Stimulated activated naive CD8-positive, alpha-beta T cell treated with anti-CD3 and anti-CD28 coated beads, Interleukin-15, Interleukin-2, amounts not matched to agents 100 U/mL and 50 U/mL, for 24 hours (primary cell): ENCODE results near the gene TJP1.

Experiments
- ATAC-seq: fragments of 150-1000 bp; cut with Tn5 transposase; one replicate; pipeline ENCODE4 v1.10.0; 2021
- DNase-seq: peaks from one replicate; pipeline ENCODE4 v3.0.0; 2021

TJP1 gene

DNA sequence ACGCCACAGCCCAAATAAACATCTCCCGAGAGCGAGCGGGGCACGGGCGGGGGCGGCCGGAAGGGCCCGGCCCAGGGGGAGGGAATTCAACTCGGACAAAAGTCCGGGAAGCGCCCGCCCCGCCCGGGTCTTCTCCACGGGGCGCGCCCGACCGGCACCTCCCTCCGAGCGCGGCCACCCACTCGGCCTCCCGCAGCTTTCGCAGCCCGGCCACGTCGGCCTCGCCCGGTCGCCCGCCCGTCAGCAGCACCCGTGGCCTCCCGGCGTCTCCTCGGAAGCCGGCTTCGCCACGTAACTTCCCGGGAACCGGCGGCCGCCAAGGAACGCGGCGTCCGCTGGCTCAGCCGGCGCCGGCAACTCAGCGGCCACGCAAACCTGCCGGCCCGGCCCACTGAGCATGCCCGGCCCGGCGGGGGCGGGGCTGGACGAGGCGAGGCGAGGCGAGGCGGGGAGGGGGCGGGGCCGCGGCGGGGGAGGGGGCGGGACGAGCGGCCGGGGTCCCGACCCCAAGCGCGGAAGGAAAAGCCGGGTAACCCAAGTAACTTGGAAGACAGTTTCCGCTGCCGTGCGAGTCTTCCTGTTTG, at the start of gene TJP1:
Gene TJP1, minus strand, starts transcription at position 369 of the 584 bp plus-strand sequence. CDS start 440 bp downstream, outside the sequence.
- no peak for ATAC-seq
- DNase-seq, result no peak

DNA sequence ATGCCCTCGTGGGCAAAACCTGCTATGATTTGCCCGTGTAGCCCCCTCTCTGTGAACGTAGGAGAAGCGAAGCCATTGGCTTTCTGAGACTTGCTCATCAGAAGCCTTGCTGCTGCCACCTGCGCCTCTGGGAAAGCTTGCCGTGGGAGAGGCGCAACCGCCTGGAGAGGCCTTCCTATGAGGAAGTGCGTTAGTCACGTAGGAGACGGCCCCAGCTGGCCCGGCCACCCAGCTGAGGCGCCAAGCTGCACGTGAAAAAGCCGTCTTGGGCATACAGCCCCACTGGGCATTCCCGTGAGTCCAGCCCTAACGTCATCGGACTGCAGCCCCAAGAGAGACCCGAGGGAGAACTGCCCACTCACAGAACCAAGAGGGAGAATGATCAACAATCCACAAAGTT, 49.1 kb upstream of the TJP1 start:
- DNase-seq (no peak), ATAC-seq (no peak)

- no peak for DNase-seq
- no peak for ATAC-seq
Measured at GRCh38 chr15:29870495-29871151, 48.4 kb upstream of the TJP1 start.

DNA sequence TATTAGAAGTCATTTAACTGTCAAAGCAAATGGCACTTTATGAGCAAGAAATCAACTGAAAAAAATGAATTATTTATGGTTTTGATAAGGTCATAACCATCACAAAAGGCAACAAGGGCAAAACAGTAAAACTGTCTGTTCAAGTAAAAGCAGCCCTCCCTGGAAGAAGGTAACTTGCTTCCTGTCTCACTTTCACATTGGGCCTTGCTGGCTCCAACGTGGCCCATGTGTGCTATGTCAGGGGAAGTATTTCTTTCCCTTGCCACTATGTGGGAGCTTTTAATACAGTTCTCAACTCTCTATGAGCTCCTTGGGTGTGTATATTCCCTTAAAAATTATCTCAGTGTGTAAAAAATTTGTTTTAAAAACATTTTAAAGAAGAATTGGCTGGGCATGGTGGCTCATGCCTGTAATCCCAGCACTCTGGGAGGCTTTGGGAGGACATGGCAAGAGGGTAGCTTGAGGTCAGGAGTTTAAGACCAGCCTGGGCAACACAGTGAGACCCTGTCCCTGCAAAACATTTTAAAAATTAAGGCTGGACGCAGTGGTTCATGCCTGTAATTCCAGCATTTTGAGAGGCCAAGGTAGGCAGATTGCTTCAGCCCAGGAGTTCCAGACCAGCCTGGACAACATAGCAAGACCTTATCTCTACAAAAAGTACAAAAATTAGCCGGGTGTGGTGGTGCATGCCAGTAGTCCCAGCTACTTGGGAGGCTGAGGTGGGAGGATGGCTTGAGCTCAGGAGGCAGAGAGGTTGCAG, 45.2 kb upstream of the TJP1 start:
- DNase-seq (no peak), ATAC-seq (no peak)

DNA sequence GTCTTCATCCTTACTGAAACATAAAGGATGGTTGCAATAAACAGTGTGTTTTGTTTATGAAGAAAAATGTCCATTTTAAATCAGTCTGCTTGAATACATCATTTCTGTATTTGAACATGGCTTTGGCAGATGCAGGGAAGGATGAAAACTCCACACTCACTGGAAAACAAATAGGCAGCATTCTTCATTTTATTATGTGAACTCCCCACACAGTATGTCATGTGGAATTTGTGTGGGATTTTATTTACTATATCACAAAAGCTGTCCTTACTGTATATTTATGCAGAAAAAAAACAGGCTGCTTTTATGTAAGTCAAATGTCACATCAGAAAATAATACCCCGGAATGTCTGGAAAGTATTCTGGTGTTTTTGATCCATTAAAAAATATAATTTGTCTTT, 44.1 kb upstream of the TJP1 start:
- ATAC-seq (no peak), DNase-seq (no peak)

GRCh38 chr15:29864501-29864900, 42.2 kb upstream of the TJP1 start:
- no peak for ATAC-seq
- DNase-seq, result no peak

DNA sequence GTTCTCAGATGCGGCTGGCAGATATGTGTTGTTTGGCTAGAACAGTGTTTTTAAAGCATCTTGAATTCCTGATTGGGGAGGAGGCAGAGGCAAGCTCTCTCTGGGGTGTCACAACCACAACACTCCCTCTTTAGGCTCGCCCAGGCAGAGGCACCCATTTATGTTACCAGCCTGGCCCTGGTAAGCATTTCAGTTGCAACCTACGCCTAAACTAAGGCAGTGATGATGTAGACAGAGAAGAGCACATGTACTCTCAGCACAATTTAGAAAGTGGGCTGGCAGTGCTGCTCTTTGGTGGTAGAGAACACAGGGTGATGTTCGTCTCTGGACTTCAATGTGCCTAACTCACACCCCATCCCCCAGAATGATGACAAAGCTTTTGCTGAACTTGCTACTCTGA, 41.2 kb upstream of the TJP1 start:
- no peak for DNase-seq
- ATAC-seq, result no peak

- ATAC-seq (no peak), DNase-seq (no peak)
Measured at GRCh38 chr15:29862271-29862670, 40.0 kb upstream of the TJP1 start.

- ATAC-seq (no peak), DNase-seq (no peak)
Measured at GRCh38 chr15:29860872-29861271, 38.6 kb upstream of the TJP1 start.

DNA sequence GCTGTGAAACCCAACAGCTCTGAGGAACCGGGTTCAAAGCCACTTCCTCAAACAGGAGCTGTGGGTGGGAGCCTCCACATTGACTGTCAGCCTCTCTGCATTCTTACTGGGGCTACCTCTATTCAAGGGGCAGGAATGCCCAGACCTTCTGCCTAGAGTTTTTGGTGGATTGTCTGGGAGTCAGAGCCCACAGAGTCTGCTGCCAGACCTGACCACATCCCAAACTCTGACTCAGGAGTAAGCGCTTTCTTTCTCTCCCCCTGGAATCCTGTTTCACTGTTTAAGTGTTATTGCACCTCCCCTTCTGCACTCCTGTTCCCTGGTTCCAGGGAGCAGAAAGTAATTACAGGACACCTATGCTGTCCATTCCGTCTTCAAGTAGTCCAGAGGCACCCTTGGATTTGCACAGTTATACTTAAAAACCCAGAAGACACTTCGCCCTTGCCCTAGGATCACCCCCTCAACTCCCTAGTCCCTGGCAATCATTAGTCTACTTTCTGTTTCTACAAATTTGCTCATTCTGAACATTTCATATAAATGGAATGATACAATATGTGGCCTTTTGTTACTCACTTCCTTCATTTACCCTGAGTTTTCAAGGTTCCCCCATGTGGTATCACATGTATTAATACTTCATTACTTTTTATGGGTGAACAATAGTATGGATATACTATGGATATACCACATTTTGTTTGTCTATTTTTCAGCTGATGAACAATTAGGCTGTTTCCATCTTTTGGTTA, 37.9 kb upstream of the TJP1 start:
- ATAC-seq, result no peak
- DNase-seq, result no peak

DNA sequence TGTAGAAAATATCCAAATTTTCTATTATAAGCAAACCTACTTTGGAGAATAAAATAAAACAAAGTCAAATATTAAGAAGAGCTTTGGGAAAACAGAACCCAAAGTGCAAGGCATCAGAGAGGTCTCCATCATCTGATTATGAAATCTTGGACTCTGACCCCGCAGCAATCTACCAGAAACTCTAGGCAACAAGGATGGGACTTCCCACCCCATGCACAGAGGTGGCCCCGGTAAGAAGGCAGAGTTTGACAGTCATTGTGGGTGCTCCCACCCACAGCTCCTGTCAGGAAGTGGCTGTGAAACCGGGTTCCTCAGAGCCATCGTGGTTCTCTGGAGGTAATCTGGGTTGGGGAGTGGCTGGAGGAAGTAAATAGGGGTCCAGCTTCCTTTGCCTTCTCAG, 37.0 kb upstream of the TJP1 start:
- ATAC-seq, result no peak
- DNase-seq, result no peak

DNA sequence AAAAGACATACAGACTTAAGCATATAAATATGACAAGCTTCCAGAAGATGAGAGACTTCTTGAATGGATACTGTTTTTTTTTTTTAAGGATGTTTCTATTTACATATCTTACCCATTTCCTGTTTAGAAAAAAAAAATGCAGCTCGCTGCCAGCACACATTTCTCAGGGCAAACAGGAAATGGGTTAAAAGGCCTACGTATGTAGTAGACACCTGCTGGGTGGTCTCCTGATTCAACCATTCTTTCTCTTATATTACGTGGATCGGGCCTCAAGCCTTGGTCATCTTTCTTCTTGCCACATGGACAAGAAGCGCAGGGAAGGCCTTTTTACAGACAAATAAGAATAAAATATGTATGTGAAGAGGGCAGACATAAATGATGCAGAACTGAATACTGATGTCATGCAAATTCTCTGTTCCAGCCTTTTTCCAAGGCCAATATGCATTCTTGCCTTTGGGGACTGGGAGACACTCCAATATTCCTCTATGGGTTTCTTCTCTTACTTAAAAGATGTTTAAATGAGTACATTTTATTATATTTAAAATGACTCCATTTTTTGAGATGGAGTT, 35.0 kb upstream of the TJP1 start:
- no peak for DNase-seq
- ATAC-seq, result no peak

DNA sequence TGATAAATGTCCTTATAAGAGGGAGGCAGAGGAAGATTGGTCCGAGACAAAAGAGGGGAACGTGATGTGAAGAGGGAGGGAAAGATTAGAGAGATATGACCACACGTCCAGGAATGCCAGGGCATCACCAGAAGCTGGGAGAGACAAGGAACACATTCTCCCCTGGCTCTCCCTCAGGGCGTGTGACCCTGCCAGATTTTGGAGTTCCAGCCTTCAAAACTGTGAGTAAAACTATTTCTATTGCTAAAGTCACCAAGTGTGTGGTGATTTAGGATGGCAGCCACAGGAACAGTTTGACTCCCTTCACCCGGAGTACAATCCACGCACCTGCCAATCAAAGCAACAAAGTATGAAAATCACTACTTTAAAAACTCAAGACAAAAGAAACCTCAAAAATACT, 32.1 kb upstream of the TJP1 start:
- ATAC-seq (no peak), DNase-seq (no peak)

- ATAC-seq (no peak), DNase-seq (no peak)
Measured at GRCh38 chr15:29853211-29853987, 31.1 kb upstream of the TJP1 start.

- no peak for DNase-seq
- ATAC-seq, result no peak
Measured at GRCh38 chr15:29852201-29852600, 29.9 kb upstream of the TJP1 start.

DNA sequence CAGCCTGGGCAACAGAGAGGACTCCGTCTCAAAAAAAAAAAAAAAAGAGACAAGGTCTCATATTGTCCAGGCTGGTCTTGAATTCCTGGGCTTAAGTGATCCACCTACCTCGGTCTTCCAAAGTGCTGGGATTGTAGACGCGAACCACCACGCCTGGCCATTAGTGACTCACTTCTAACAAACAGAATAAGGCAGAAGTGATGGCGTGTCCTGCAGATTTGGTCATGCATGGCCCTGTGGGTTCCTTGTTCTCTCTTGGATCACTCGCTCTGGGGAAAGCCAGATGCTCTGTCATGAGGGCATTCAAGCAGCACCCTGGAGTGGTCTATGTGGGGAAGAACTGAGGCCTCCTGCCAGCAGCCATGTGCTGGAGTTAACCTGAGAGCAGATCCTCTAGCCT, 27.4 kb upstream of the TJP1 start:
- ATAC-seq, result no peak
- no peak for DNase-seq

DNA sequence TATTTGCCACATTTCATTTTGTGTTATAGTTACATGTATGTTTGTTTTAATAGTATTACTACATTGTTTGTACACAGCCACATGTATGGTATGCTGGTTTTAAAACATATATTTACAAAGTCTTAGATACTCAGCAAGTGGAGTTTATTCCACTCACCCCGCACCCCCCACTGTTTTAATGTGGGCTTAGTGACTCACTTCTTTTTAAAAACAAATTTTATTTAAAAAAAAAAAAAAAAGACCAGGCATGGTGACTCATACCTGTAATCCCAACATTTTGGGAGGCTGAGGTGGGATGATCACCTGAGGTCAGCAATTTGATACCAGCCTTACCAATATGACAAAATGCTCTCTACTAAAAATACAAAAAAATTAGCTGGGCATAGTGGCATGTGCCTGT, 26.9 kb upstream of the TJP1 start:
- no peak for ATAC-seq
- DNase-seq, result no peak

DNA sequence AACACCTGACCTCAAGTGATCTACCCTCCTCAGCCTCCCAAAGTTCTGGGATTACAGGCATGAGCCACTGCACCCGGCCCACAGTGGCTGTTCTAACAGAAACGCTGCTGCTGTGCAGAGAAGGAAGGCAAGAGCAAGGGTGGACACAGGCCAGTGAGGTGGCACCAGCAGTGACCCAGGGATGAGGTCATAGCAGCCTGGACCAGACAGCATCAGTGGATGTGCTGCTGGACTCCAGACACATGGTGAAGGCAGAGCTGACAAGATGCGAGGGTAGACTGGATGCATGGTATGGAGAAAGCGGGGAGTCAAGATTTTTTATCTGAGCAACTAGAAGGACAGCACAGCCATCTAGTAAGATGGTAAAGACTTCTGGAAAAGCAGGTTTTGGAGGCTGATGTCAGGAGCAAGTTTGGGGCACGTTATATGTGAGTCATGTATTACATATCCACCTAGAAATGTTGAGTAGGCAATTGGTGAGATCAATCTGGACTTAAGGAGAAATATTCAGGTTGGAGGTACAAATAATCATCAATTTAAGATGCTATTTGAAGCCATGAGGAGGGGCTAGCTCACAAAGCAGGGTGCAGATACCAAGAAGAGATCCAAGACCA, 22.1 kb upstream of the TJP1 start:
- no peak for DNase-seq
- no peak for ATAC-seq

DNA sequence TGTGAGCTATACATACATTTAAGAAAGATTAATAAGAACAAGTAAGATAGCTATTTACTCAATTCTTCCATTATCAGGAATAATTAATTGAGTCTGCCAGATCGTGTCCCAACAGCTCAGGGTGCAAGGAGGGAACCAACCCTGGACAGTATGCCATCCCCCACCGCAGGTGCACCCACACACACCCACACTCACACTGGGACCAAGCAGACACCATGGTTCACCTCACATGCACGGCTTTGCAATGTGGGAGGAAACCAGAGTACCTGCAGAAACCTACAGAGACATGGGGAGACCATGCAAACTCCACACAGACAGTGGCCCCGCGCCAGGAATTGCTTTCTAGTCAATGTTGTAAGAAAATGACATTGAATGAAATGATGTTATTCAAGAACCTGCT, 20.0 kb upstream of the TJP1 start:
- ATAC-seq, result no peak
- no peak for DNase-seq

- DNase-seq (no peak), ATAC-seq (no peak)
Measured at GRCh38 chr15:29840926-29841325, 18.7 kb upstream of the TJP1 start.

DNA sequence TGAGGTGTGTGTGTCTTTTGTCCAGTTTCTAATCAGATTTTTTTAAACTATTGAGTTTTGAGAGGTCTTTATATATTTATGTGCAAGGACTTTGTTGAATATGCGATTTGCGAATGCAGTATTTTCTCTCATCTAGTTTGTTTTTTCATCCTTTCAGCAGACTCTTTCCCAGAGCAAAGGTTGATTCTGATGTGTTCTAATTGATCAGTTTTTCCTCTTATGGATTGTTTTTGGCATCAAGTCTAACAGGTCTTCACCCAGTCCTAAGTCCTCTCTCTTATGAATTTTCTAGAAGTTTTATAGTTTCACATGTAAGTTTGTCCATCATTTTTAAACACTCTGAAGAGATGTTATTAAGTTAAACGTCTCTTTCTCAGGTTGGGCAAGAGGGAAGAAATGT, 17.8 kb upstream of the TJP1 start:
- ATAC-seq (no peak), DNase-seq (no peak)
